HepG2 (cell line): ENCODE results near the gene RHD.

Experiments used
- POLR2A ChIP-seq, 2 experiments: IDR thresholded peaks; 2 replicates each; pipeline ENCODE4 v1.6.1; 2011; ENCODE audit warnings: low read depth in 2 of 2, low read length in 2 of 2, mild to moderate bottlenecking in 1 of 2, moderate library complexity in 1 of 2; ENCODE audit not compliant: insufficient read depth in 1 of 2
- ZNF282 ChIP-seq: fragments of 450-650 bp; IDR thresholded peaks from 2 replicates; pipeline ENCODE4 v1.6.1; 2018; ENCODE audit not compliant: partially characterized antibody

DNA sequence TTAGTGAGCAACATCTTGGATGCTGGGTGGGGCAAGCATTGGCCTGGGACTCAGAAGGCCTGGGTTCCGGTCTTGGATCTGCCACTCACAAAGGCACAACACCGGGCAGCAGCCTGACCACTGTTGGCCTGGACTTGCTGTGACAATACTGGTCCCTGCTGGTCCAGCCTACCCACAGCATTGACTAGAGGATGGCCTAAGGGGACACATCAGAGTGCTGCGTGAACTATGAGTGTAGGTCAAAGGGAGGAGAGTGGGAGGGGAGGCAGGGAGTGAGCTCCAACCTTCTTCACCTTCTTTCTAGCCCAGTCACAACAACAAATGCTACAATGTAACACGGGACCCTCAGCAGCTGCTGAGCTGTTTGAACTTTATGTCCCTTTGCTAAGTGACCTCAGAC is 96.9 kb downstream of the RHD start:
- TF ChIP-seq POLR2A (IDR thresholded peaks at IDR 0.05; ENCODE audit: insufficient read depth in 1 of 2, low read depth in 2 of 2, low read length in 2 of 2) = no peak
- TF ChIP-seq ZNF282 = no peak
